Panc1 (cell line): Measurements from ENCODE around the gene NAA16. TPM values are rescaled to one million over a fixed set of nuclear protein-coding genes. Genes with fewer than 3 reads are reported as not detected.

ENCODE experiments used
- ATAC-seq: fragments of 200-7000 bp; cut with Tn5 transposase; 2 replicates; pipeline ENCODE4 v1.9.1; 2020; ENCODE audit warnings: mild to moderate bottlenecking, moderate library complexity
- BruUV-seq: library from RNA; stranded (reverse); fragments of 400-500 nt; replicated peaks from 2 replicates; lab custom pipeline; 2021; lab: Mats Ljungman, UMichigan
- CTCF ChIA-PET: fragments of 300-600 bp; sonication (Branson Sonifier 250); formaldehyde crosslinking; loops from one replicate; lab custom pipeline; 2022; ENCODE audit warnings: antibody characterized with exemption; lab: Charles Lee
- POLR2A ChIA-PET: fragments of 300-600 bp; sonication (Branson Sonifier 250); formaldehyde crosslinking; loops from one replicate; lab custom pipeline; 2022; ENCODE audit warnings: antibody characterized with exemption; lab: Charles Lee
- DNase-seq: peaks from one replicate; pipeline ENCODE4 v3.0.0-alpha.2; 2010; ENCODE audit warnings: low read depth, low spot score
- H3K27ac ChIP-seq: 2 replicates; pipeline ENCODE4 v1.5.1; 2011; ENCODE audit warnings: mild to moderate bottlenecking, low read length, inconsistent platforms
- H3K27me3 ChIP-seq: fragments of 200-500 bp; sonication (Bioruptor generic); 2 replicates; pipeline ENCODE4 v1.6.0; 2014; ENCODE audit warnings: low read length, inconsistent platforms; ENCODE audit not compliant: control insufficient read depth, insufficient read depth
- H3K36me3 ChIP-seq: fragments of 200-500 bp; sonication (Bioruptor generic); 2 replicates; pipeline ENCODE4 v1.5.1; 2014; ENCODE audit warnings: inconsistent platforms, mild to moderate bottlenecking, low read length, moderate library complexity; ENCODE audit not compliant: control insufficient read depth, insufficient read depth
- H3K4me1 ChIP-seq: 2 replicates; pipeline ENCODE4 v1.5.1; 2011; ENCODE audit warnings: inconsistent platforms, mild to moderate bottlenecking, low read length, moderate library complexity; ENCODE audit not compliant: control insufficient read depth, insufficient read depth
- H3K4me3 ChIP-seq, 2 experiments: 2 replicates each; pipeline ENCODE4 v1.5.1; 2011 to 2012; ENCODE audit warnings: low read depth in 2 of 2, low read length in 2 of 2, mild to moderate bottlenecking in 2 of 2, inconsistent platforms in 1 of 2, moderate library complexity in 1 of 2
- H3K9me3 ChIP-seq: fragments of 200-500 bp; sonication (Bioruptor generic); 2 replicates; pipeline ENCODE4 v1.5.1; 2014; ENCODE audit warnings: low read depth, mild to moderate bottlenecking, inconsistent platforms, low read length, moderate library complexity; ENCODE audit not compliant: control insufficient read depth, insufficient read depth
- POLR2AphosphoS5 ChIP-seq: IDR thresholded peaks from 2 replicates; pipeline ENCODE4 v1.6.1; 2012; ENCODE audit warnings: mild to moderate bottlenecking, low read depth, low read length, moderate library complexity
- REST ChIP-seq, 2 experiments: IDR thresholded peaks; 2 replicates each; pipeline ENCODE4 v1.6.1; 2011 to 2012; ENCODE audit warnings: low read depth in 2 of 2, control low read depth in 1 of 2, low read length in 1 of 2, mild to moderate bottlenecking in 1 of 2, moderate library complexity in 1 of 2; ENCODE audit not compliant: insufficient read depth in 1 of 2
- SIN3A ChIP-seq: IDR thresholded peaks from 2 replicates; pipeline ENCODE4 v1.6.1; 2012; ENCODE audit warnings: low read depth, mild to moderate bottlenecking, low read length, moderate library complexity, borderline replicate concordance; ENCODE audit not compliant: insufficient read depth
- TCF7L2 ChIP-seq: IDR thresholded peaks from 2 replicates; pipeline ENCODE4 v1.6.1; 2011; ENCODE audit warnings: mild to moderate bottlenecking, low read depth, low read length, inconsistent platforms
- in situ Hi-C: cut with HindIII; loops from 2 replicates; pipeline ENCODE4 v1.10.0; 2016; ENCODE audit warnings: low sequenced_read_pairs, low pct_unique_long_range_greater_than_20kb
- intact Hi-C: fragments of 100-400 bp; cut with micrococcal nuclease; formaldehyde crosslinking; loops from one replicate; pipeline ENCODE4 v1.10.0; 2022; ENCODE audit not compliant: unreplicated experiment
- total RNA-seq: library from RNA; stranded (reverse); gene quantifications from one replicate; pipeline ENCODE4 v1.2.1, GENCODE V29; 2021; ENCODE audit not compliant: unreplicated experiment
- TF ChIP-seq, protein P1 (sequence below): fragments of 450-650 bp; IDR thresholded peaks from 2 replicates; pipeline ENCODE4 v1.5.1; 2017; ENCODE audit warnings: mild to moderate bottlenecking

The NAA16 gene
- total RNA-seq, 1 experiment from 2014 or later: 24.2 TPM

DNA sequence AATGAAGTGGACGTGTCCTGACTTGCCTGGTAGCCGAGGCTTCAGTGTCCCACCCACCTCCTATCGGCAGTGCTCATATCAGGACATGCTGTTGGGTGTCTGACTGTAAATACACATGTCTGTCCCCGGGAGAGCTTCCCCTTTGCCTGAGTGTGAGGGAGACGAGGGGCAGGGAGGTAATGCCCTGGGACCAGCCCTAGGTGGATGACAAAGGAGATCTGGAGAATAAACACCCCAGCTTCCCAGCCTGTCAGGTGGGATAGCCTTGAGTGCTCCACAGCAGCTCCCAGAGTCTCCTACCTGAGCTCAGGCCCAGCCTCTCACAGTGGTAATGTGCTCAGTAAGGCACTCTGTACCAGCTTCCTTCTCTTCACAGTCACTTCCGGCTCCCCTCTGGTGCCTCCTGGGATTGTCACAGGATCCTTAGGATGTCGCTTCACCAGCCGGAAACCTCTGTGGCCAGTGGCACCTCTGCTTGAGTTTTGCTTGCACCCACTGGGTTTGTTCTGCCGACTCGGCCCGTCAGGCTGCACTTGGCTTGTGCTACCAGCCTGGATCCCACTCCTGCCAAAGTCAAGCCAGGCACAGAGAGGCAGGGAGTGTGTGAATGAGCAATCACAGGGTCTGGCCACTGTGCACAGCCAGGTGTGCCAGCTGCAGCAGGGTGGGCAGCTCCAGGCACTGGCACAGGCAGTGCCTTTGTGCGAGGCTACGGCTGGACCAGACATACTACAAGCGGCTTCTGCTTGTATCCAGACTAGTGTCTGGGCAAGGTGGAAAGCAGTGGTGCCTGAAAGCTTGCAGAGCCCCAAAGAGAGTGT lies 91.8 kb downstream of the NAA16 start:
- DNase-seq (no peak), ATAC-seq (peak; percentile 90)
- in situ Hi-C loops: no loop called here
- Histone ChIP-seq H3K27me3 (no peaks in the 10 kb centered on the region), H3K27ac (no peak overlapping the region), H3K4me3 (no peak overlapping the region), H3K9me3 (no peaks in the 10 kb centered on the region), H3K36me3 (no peaks in the 10 kb centered on the region), H3K4me1 (no peaks in the 10 kb centered on the region; the same call in 1 of the 2 replicates)
- TF ChIP-seq POLR2AphosphoS5: no peak
- TF ChIP-seq, protein P1, sequence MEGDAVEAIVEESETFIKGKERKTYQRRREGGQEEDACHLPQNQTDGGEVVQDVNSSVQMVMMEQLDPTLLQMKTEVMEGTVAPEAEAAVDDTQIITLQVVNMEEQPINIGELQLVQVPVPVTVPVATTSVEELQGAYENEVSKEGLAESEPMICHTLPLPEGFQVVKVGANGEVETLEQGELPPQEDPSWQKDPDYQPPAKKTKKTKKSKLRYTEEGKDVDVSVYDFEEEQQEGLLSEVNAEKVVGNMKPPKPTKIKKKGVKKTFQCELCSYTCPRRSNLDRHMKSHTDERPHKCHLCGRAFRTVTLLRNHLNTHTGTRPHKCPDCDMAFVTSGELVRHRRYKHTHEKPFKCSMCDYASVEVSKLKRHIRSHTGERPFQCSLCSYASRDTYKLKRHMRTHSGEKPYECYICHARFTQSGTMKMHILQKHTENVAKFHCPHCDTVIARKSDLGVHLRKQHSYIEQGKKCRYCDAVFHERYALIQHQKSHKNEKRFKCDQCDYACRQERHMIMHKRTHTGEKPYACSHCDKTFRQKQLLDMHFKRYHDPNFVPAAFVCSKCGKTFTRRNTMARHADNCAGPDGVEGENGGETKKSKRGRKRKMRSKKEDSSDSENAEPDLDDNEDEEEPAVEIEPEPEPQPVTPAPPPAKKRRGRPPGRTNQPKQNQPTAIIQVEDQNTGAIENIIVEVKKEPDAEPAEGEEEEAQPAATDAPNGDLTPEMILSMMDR: no peak
- TF ChIP-seq SIN3A: no peak
- BruUV-seq: no TSS peak
- POLR2A ChIA-PET: no interaction called here
- intact Hi-C loops: no loop called here
- CTCF ChIA-PET: no interaction called here

- CTCF ChIA-PET: no interaction called here
Observed at GRCh38 chr13:41403983-41404382, 92.9 kb downstream of the NAA16 start.

More at GRCh38 chr13:41403983-41404382, 92.9 kb downstream of the NAA16 start:
- no peaks in the 10 kb centered on the region for H3K27me3 ChIP-seq
- no TSS peak for BruUV-seq
- POLR2A ChIA-PET: no interaction called here
- H3K4me1 ChIP-seq: no peaks in the 10 kb centered on the region; the same call in 1 of the 2 replicates
- ATAC-seq (no peak), DNase-seq (no peak)
- H3K36me3 ChIP-seq: no peaks in the 10 kb centered on the region
- intact Hi-C loops (no loop called here), in situ Hi-C loops (no loop called here)
- H3K9me3 ChIP-seq: no peaks in the 10 kb centered on the region
- H3K27ac ChIP-seq: no peak overlapping the region
- no peak overlapping the region for H3K4me3 ChIP-seq
- TF ChIP-seq, protein P1: no peak
- TF ChIP-seq TCF7L2 (no peak), POLR2AphosphoS5 (no peak), SIN3A (no peak), REST (IDR thresholded peaks at IDR 0.05; ENCODE audit: insufficient read depth in 1 of 2, low read depth in 2 of 2, low read length in 1 of 2) (no peak)
